Subcutaneous adipose tissue (tissue), 4 donors: ENCODE measurements around the gene CEP19. TPM values are rescaled to one million over a fixed set of nuclear protein-coding genes. Genes with fewer than 3 reads are reported as not detected.

Experiments
- total RNA-seq, 4 donors: library from RNA; depleted of rRNA; stranded (reverse); fragments of >200 nt; gene quantifications; one replicate each; pipeline ENCODE4 v1.1.0, GENCODE V29; 2016
- TF ChIP-seq, protein P1 (sequence below): fragments of 450-650 bp; IDR thresholded peaks from one replicate; pipeline ENCODE4 v1.5.1; 2016; ENCODE audit warnings: low read depth, mild to moderate bottlenecking, control low read depth, antibody characterized with exemption, moderate library complexity

The CEP19 gene
- total RNA-seq, 4 donors from 2014 or later, result 1.5 to 3.3 (median 1.9) TPM

DNA sequence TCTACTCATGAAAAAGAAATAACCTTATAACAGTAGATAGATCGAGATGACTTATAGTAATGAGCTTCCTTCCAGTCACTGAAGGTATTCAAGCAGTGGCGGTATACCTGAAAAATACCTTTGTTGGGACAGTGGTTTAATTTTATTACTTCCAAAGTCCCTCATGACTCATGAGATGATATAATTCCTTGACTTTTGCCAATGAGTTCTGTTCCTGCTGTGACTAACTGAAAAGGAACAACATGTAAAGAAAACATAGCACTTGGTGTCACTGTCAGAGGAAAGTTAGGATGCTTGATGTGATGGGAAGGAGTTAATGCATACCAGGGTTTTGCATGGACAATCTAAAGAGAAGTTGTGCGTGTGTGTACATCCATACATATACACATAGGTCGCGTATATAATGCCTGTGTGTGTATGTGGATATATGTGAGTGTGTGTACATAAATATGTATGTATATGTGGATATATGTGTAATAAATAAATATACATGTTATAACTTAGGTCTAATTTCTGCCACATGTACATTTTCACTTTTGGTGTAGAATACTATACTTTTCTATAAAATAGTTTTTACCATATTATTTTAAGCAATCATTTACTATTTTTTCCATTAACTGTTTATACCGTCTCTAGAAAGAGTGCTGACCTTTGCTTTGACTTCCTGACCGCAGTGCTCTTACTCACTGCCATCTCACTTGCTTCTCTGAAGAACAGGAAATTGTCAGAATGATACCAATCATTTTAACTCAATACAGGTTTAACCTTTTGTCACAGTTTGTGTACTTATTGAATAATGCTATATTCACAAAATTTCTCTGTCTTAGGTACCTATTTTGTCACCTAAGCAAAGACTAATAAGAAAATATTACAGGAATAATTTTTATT, 15.0 kb upstream of the CEP19 start:
- TF ChIP-seq, protein P1, sequence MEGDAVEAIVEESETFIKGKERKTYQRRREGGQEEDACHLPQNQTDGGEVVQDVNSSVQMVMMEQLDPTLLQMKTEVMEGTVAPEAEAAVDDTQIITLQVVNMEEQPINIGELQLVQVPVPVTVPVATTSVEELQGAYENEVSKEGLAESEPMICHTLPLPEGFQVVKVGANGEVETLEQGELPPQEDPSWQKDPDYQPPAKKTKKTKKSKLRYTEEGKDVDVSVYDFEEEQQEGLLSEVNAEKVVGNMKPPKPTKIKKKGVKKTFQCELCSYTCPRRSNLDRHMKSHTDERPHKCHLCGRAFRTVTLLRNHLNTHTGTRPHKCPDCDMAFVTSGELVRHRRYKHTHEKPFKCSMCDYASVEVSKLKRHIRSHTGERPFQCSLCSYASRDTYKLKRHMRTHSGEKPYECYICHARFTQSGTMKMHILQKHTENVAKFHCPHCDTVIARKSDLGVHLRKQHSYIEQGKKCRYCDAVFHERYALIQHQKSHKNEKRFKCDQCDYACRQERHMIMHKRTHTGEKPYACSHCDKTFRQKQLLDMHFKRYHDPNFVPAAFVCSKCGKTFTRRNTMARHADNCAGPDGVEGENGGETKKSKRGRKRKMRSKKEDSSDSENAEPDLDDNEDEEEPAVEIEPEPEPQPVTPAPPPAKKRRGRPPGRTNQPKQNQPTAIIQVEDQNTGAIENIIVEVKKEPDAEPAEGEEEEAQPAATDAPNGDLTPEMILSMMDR, result no peak

DNA sequence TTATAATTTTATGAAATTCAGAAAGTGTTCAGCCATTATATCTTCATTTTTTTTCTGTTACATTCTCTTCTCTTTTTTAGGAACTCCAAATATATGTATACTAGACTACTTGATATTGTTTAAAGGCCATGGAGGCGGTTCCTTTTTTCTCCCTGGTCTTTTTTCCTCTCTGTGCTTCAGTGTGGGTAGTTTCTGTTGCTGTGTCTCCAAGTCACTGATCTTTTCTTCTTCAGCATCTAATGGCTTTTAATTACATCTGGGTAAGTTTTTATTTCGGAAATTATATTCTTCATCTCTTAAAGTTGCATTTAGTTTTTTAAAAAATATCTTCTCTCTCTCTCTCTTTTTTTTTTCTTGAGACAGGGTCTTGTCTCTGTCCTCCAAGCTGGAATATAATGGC, 9.0 kb upstream of the CEP19 start:
- TF ChIP-seq, protein P1, result no peak

DNA sequence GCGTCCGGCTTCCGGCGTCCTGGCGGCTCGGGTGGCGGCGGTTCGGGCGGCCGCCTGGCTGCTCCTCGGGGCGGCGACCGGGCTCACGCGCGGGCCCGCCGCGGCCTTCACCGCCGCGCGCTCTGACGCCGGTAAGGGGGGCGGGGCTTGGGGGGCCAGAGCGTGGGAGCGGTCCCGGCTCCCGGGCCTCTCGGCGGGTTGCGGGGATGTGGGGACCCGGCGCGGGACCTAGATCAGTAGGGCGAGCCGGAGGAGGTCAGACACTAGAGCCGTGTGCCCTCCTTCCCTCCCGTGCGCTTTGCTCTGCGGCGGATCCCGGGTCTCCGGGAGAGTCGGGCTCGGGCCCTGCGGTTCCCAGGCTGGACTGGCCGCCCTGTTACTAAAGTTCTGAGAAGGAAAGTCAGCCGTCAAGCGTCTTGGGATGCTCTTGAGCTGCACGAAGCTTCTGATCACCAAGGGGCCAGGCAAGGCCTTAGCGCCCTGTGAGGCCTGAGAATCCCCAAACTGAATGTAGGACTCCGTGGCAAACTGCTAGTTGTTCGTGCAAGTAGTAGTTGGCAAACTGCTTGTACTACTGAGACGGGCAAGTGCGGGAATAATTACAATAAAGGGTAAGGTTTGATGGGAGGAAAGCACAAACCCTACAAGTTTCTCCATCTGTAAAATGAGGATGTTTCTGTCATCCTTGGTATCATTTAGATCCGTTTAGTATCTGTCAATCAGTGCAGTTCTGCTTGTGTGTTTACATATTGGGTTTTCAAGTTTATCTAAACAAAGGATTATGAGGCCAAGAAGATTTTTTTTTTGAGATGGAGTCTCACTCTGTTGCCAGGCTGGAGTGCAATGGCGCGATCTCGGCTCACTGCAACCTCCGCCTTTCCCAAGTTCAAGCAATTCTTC, 714 bp upstream of the CEP19 start:
- TF ChIP-seq, protein P1, result no peak

DNA sequence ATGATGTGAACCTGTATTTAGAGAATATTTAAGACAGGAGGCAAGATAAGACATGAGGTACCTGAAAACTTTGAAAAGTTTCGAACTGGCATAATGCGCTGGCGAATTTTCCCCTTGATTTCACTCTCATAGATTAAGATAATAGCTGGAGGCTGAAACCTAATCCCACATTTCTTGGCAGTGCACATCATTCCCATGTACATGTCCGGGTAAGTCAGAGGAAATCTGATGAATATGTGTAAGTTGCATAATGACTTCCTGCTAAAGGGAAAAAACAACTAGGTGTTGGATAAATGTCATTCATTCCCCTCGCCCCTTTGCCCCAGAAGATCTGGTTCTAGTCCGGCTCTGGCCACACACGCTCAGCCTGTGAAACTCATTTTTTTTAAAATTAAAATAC, 3.6 kb downstream of the CEP19 start:
- TF ChIP-seq, protein P1, result no peak

DNA sequence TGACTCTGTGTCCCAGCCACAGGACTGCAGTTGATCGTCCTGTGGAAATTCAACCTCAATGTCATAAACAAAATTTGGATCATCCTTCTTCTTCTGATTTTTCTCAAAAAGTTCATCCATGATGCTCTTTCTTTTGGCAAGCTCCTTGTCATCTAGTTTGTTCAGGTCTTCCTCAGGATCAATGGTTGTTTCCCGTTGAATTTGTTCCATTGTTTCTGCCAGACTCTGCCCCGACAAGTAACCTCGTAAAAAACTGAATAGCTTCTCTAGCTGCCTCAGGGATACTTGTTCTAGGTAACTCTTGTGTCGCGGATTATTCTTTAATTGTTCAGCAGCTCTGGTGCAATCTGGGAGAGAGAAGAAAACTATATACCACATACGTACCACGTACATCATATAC, 4.5 kb downstream of the CEP19 start:
- TF ChIP-seq, protein P1, result no peak

DNA sequence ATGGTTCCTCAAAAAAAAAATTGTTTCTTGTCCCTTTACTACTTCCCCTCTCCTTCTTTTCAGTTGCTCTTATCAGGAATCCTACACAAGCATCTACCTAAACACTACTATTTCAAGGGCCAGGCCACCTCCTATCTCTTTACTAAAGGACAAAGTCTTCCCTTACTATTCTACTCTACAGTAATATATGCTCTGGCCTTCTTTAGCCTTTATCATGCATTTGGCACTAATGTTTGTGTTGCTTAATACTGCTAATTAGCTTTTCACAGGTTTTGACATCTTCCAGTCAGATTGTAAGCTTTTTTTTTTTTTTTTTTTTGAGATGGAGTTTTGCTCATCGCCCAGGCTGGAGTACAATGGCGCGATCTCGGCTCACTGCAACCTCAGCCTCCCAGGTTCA, 5.3 kb downstream of the CEP19 start:
- TF ChIP-seq, protein P1, result no peak

DNA sequence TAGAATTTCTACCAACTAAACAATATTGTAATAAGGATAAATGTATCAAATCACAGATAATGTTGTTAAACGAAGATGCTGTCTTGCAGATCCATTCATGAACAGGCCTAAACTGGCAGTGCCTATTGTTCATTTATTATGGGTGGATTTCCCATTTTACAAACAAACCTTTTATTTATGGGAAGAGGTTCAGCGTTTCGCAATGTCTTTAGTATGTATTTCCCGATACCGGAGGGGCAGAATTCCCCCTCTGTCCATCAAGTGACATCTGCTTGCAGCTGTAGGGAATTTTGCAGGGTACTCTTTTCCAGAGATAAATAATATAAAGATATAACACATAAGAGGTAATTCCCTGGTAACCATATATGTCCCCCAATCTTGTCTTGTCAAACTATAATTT, 5.7 kb downstream of the CEP19 start:
- TF ChIP-seq, protein P1, result no peak
